COLO829 (cell line): ENCODE results near the gene USP22.

ENCODE experiments used
- DNase-seq: peaks from one replicate; pipeline ENCODE4 v3.0.0; 2012; ENCODE audit warnings: low spot score

The USP22 gene

DNA sequence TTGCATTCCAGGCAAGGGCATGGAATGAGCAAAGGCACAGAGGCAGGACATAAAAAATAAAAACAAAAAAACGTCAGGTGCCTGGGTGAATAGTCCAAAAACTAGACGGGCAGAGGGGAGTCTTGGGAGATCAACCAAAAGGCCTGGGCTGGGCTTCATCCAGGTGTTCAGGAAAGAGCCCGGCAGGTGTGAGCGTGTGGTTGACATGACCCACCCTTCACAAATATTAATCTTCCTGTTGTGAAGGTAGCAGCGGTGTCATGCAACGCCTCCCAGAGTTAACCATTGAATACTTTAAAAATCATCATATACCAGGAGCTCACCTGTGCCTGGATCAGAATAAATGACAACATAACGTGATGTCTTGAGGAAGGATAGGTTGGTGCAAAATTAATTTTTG lies 90.6 kb downstream of the USP22 start:
- DNase-seq: no peak
